ENCODE measurements around the gene ATP6V1G1.

ATP6V1G1 gene

GRCh38 chr9:114631166-114631565, 43.6 kb downstream of the ATP6V1G1 start:
- TF ChIP-seq REST (IDR thresholded peaks at IDR 0.05; ENCODE audit: insufficient read depth in 1 of 2, low read depth in 2 of 2, low read length in 2 of 2) (no peak), FOXP2 (optimal IDR thresholded peaks at IDR 0.05; ENCODE audit: borderline replicate concordance, extremely low read depth, extremely low read length, insufficient read depth) (no peak)

- TF ChIP-seq SIN3A (IDR thresholded peaks at IDR 0.05; ENCODE audit: borderline replicate concordance, insufficient read depth, low read length) (no peak), TAF1 (IDR thresholded peaks at IDR 0.05; ENCODE audit: borderline replicate concordance, insufficient read depth, low read length) (no peak), POLR2AphosphoS5 (IDR thresholded peaks at IDR 0.05; ENCODE audit: low read depth, low read length) (no peak), REST (IDR thresholded peaks at IDR 0.05; ENCODE audit: insufficient read depth in 1 of 2, low read depth in 2 of 2, low read length in 2 of 2) (no peak), FOXP2 (optimal IDR thresholded peaks at IDR 0.05; ENCODE audit: borderline replicate concordance, extremely low read depth, extremely low read length, insufficient read depth) (no peak)
Measured at GRCh38 chr9:114633438-114634089, 46.0 kb downstream of the ATP6V1G1 start.

GRCh38 chr9:114634387-114634786, 46.8 kb downstream of the ATP6V1G1 start:
- TF ChIP-seq POLR2AphosphoS5 (IDR thresholded peaks at IDR 0.05; ENCODE audit: low read depth, low read length), result no peak
- no peak for TF ChIP-seq SIN3A (IDR thresholded peaks at IDR 0.05; ENCODE audit: borderline replicate concordance, insufficient read depth, low read length)
- no peak for TF ChIP-seq TAF1 (IDR thresholded peaks at IDR 0.05; ENCODE audit: borderline replicate concordance, insufficient read depth, low read length)
- no peak for TF ChIP-seq FOXP2 (optimal IDR thresholded peaks at IDR 0.05; ENCODE audit: borderline replicate concordance, extremely low read depth, extremely low read length, insufficient read depth)
- TF ChIP-seq REST (IDR thresholded peaks at IDR 0.05; ENCODE audit: insufficient read depth in 1 of 2, low read depth in 2 of 2, low read length in 2 of 2), result no peak

- TF ChIP-seq TAF1 (IDR thresholded peaks at IDR 0.05; ENCODE audit: borderline replicate concordance, insufficient read depth, low read length), result no peak
- TF ChIP-seq REST (IDR thresholded peaks at IDR 0.05; ENCODE audit: insufficient read depth in 1 of 2, low read depth in 2 of 2, low read length in 2 of 2), result no peak
- no peak for TF ChIP-seq SIN3A (IDR thresholded peaks at IDR 0.05; ENCODE audit: borderline replicate concordance, insufficient read depth, low read length)
- TF ChIP-seq FOXP2 (optimal IDR thresholded peaks at IDR 0.05; ENCODE audit: borderline replicate concordance, extremely low read depth, extremely low read length, insufficient read depth), result no peak
- TF ChIP-seq POLR2AphosphoS5 (IDR thresholded peaks at IDR 0.05; ENCODE audit: low read depth, low read length), result no peak
Measured at GRCh38 chr9:114638404-114638803, 50.8 kb downstream of the ATP6V1G1 start.

- TF ChIP-seq TAF1 (IDR thresholded peaks at IDR 0.05; ENCODE audit: borderline replicate concordance, insufficient read depth, low read length) (no peak), REST (IDR thresholded peaks at IDR 0.05; ENCODE audit: insufficient read depth in 1 of 2, low read depth in 2 of 2, low read length in 2 of 2) (no peak), POLR2AphosphoS5 (IDR thresholded peaks at IDR 0.05; ENCODE audit: low read depth, low read length) (no peak), SIN3A (IDR thresholded peaks at IDR 0.05; ENCODE audit: borderline replicate concordance, insufficient read depth, low read length) (no peak), FOXP2 (optimal IDR thresholded peaks at IDR 0.05; ENCODE audit: borderline replicate concordance, extremely low read depth, extremely low read length, insufficient read depth) (no peak)
Measured at GRCh38 chr9:114641967-114642366, 54.4 kb downstream of the ATP6V1G1 start.
